GM12878 (cell line): ENCODE data around the gene PRSS50. TPM values are rescaled to one million over a fixed set of nuclear protein-coding genes. Genes with fewer than 3 reads are reported as not detected.
A peak's percentile ranks its signal among the peaks of the same experiment; 100 is the strongest.
"Not testable (repeated sequence)": the region's sequence is repeated elsewhere in the genome, so short reads cannot be mapped to it uniquely, and the experiment has no call there.

Source experiments
- ATAC-seq: fragments of 200-7000 bp; cut with Tn5 transposase; 3 replicates; pipeline ENCODE4 v1.9.1; 2020; ENCODE audit warnings: mild to moderate bottlenecking, moderate library complexity
- BruUV-seq: library from RNA; stranded (reverse); fragments of 400-500 nt; replicated peaks from 2 replicates; lab custom pipeline; 2021; lab: Mats Ljungman, UMichigan
- CTCF ChIA-PET: fragments of 300-600 bp; sonication (Branson Sonifier 250); formaldehyde crosslinking; extraction: SDS; loops from one replicate; lab custom pipeline; 2021; ENCODE audit warnings: inconsistent platforms; lab: Yijun Ruan, JAX
- POLR2A ChIA-PET: fragments of 350-600 bp; formaldehyde crosslinking; extraction: SDS; loops from one replicate; lab custom pipeline; 2021; ENCODE audit warnings: inconsistent platforms; lab: Charles Lee
- RAD21 ChIA-PET: fragments of 300-600 bp; sonication (Branson Sonifier 250); formaldehyde crosslinking; loops from one replicate; lab custom pipeline; 2023; ENCODE audit warnings: antibody characterized with exemption; ENCODE audit not compliant: unreplicated experiment; lab: Charles Lee
- SMC1A ChIA-PET: fragments of 300-600 bp; sonication (Branson Sonifier 250); formaldehyde crosslinking; loops from one replicate; lab custom pipeline; 2023; ENCODE audit not compliant: unreplicated experiment, uncharacterized antibody; lab: Charles Lee
- DNase-seq: peaks from one replicate; pipeline ENCODE4 v3.0.0-alpha.2; 2011; ENCODE audit warnings: low read depth, low spot score
- FAIRE-seq: peaks from 3 replicates; lab custom pipeline; 2011; peaks lifted over from hg19 to GRCh38; lab: Jason Lieb, UNC
- H2AFZ ChIP-seq: 2 replicates; pipeline ENCODE4 v1.6.0; 2011; ENCODE audit warnings: low read depth, low read length, control low read depth; ENCODE audit not compliant: control insufficient read depth
- H3K27ac ChIP-seq: 2 replicates; pipeline ENCODE4 v1.5.1; 2011; ENCODE audit warnings: control low read depth; ENCODE audit not compliant: control insufficient read depth, insufficient read depth
- H3K27me3 ChIP-seq, 2 experiments: replicated peaks in 1 of 2; 2 replicates each; pipeline versions ENCODE4 v1.6.0 to v1.6.1; 2011; ENCODE audit warnings: low read length in 1 of 2; ENCODE audit not compliant: control insufficient read depth in 2 of 2, insufficient read depth in 2 of 2
- H3K36me3 ChIP-seq, 2 experiments: 2 replicates each; pipeline ENCODE4 v1.5.1; 2011; ENCODE audit warnings: low read length in 1 of 2; ENCODE audit not compliant: control insufficient read depth in 2 of 2, insufficient read depth in 2 of 2
- H3K4me1 ChIP-seq: 2 replicates; pipeline ENCODE4 v1.6.1; 2011; ENCODE audit warnings: mild to moderate bottlenecking, low read length, moderate library complexity, mixed read lengths; ENCODE audit not compliant: control insufficient read depth, insufficient read depth
- H3K4me2 ChIP-seq: 2 replicates; pipeline ENCODE4 v1.6.0; 2011; ENCODE audit warnings: control low read depth; ENCODE audit not compliant: control insufficient read depth, insufficient read depth
- H3K4me3 ChIP-seq: fragments of 200-600 bp; sonication (generic); 2 replicates; pipeline ENCODE4 v1.5.1; 2016
- H3K79me2 ChIP-seq: 2 replicates; pipeline ENCODE4 v1.6.0; 2011; ENCODE audit warnings: low read length; ENCODE audit not compliant: control insufficient read depth, insufficient read depth
- H3K9ac ChIP-seq: 2 replicates; pipeline ENCODE4 v1.8.0; 2011; ENCODE audit warnings: low read length, control low read depth, mixed read lengths; ENCODE audit not compliant: control insufficient read depth, insufficient read depth
- H3K9me3 ChIP-seq: replicated peaks from 3 replicates; pipeline ENCODE4 v1.5.1; 2011; ENCODE audit warnings: mild to moderate bottlenecking, low read length; ENCODE audit not compliant: control insufficient read depth, insufficient read depth
- H4K20me1 ChIP-seq: 2 replicates; pipeline ENCODE4 v1.6.0; 2011; ENCODE audit not compliant: control insufficient read depth, insufficient read depth
- BHLHE40 ChIP-seq, 2 experiments: fragments of 450-650 bp in 1 of 2; IDR thresholded peaks; 2 replicates each; pipeline ENCODE4 v1.6.1; 2011 to 2017; ENCODE audit warnings: low read depth in 2 of 2, borderline replicate concordance in 1 of 2, improper control_type of control experiment in 1 of 2, low read length in 1 of 2, mild to moderate bottlenecking in 1 of 2
- EP300 ChIP-seq, 2 experiments: fragments of 150-350 bp in 1 of 2; IDR thresholded peaks; 2 replicates each; pipeline ENCODE4 v1.6.1; 2011 to 2012; ENCODE audit warnings: low read depth in 2 of 2, low read length in 2 of 2, borderline replicate concordance in 1 of 2, improper control_type of control experiment in 1 of 2, inconsistent platforms in 1 of 2; ENCODE audit not compliant: control insufficient read depth in 1 of 2
- FOXM1 ChIP-seq: IDR thresholded peaks from 2 replicates; pipeline ENCODE4 v1.6.1; 2012; ENCODE audit warnings: low read depth, mild to moderate bottlenecking, inconsistent platforms, low read length, moderate library complexity
- IKZF1 ChIP-seq: fragments of 450-650 bp; conservative IDR thresholded peaks from 2 replicates; pipeline ENCODE4 v1.6.1; 2017; ENCODE audit warnings: antibody characterized with exemption, mild to moderate bottlenecking
- IKZF2 ChIP-seq, 2 experiments: fragments of 450-650 bp; IDR thresholded peaks; 2 replicates each; pipeline ENCODE4 v1.6.1; 2017; ENCODE audit warnings: mild to moderate bottlenecking in 2 of 2, moderate library complexity in 2 of 2
- KAT2A ChIP-seq: conservative IDR thresholded peaks from 2 replicates; pipeline ENCODE4 v1.6.1; 2011; ENCODE audit warnings: low read depth, low read length; ENCODE audit not compliant: control insufficient read depth
- KDM1A ChIP-seq: fragments of 200-600 bp; sonication (generic); IDR thresholded peaks from 2 replicates; pipeline ENCODE4 v1.6.1; 2016; ENCODE audit warnings: borderline replicate concordance
- MEF2A ChIP-seq: IDR thresholded peaks from 2 replicates; pipeline ENCODE4 v1.6.1; 2011; ENCODE audit warnings: low read depth, mild to moderate bottlenecking, low read length, moderate library complexity; ENCODE audit not compliant: insufficient read depth
- MTA2 ChIP-seq: fragments of 450-650 bp; IDR thresholded peaks from 2 replicates; pipeline ENCODE4 v1.6.1; 2016; ENCODE audit warnings: low read depth, mild to moderate bottlenecking, moderate library complexity
- TCF12 ChIP-seq: IDR thresholded peaks from 2 replicates; pipeline ENCODE4 v1.6.1; 2011; ENCODE audit warnings: low read depth, mild to moderate bottlenecking, low read length
- TCF3 ChIP-seq: IDR thresholded peaks from 2 replicates; pipeline ENCODE4 v1.6.1; 2012; ENCODE audit warnings: low read depth, mild to moderate bottlenecking, low read length, borderline replicate concordance; ENCODE audit not compliant: insufficient read depth
- YBX1 ChIP-seq: fragments of 450-650 bp; IDR thresholded peaks from 2 replicates; pipeline ENCODE4 v1.6.1; 2016; ENCODE audit warnings: antibody characterized with exemption
- WGBS: methylation state at CpG from one replicate; pipeline ENCODE4 v1.1.6; 2016; ENCODE audit warnings: low lambda C conversion rate; ENCODE audit not compliant: insufficient replicate concordance, insufficient coverage; ENCODE audit errors: missing lambda C conversion rate; 5-methylcytosine and 5-hydroxymethylcytosine counted together
- in situ Hi-C: fragments of 300-500 bp; cut with MboI; formaldehyde crosslinking; loops from 9 replicates; pipeline ENCODE4 v1.14.3; 2018; ENCODE audit warnings: mixed read lengths
- intact Hi-C: fragments of 100-400 bp; cut with micrococcal nuclease; formaldehyde crosslinking; loops from one replicate; pipeline ENCODE4 v1.14.2; 2022; ENCODE audit not compliant: unreplicated experiment
- polyA plus RNA-seq, 11 experiments: library from polyadenylated mRNA; depleted of rRNA in 4 of 11; unstranded in 6 of 11; stranded (reverse) in 5 of 11; fragments of >200 nt; fragmentation: Nextera tagmentation in 4 of 11; fragmentation: Illumina TruSeq in 1 of 11; extraction: Ambion mirVana in 4 of 11; extraction: Trizol in 1 of 11; gene quantifications; 1 replicate in 1 of 11; 2 replicates in 10 of 11; pipeline versions ENCODE4 v1.2.1 to v1.2.3, GENCODE V29; 2011 to 2016; ENCODE audit warnings: inconsistent platforms in 2 of 11, missing spikeins in 2 of 11, low read depth in 1 of 11
- total RNA-seq, 4 experiments: library from RNA; depleted of rRNA in 3 of 4; stranded (reverse); fragments of >200 nt in 3 of 4; fragmentation: Illumina TruSeq in 1 of 4; extraction: Trizol in 1 of 4; gene quantifications; 2 replicates each; pipeline versions ENCODE4 v1.2.1 to v1.2.3, GENCODE V29; 2013 to 2021

Gene PRSS50
- total and polyA plus RNA-seq, 10 of the 15 experiments (the other 5 are each of a cell fraction or from before 2014, with no cell fraction given), result 0.05 TPM; not detected in 9

- TF ChIP-seq KDM1A (no peak), KAT2A (no peak), MEF2A (no peak), FOXM1 (no peak), IKZF2 (IDR thresholded peaks at IDR 0.05) (no peak), YBX1 (no peak), EP300 (IDR thresholded peaks at IDR 0.05; ENCODE audit: borderline replicate concordance in 1 of 2, control insufficient read depth in 1 of 2, low read depth in 2 of 2, low read length in 2 of 2) (no peak), TCF3 (no peak)
Measured at GRCh38 chr3:46755646-46756045, 38.0 kb upstream of the PRSS50 start (continued).

GRCh38 chr3:46753127-46753526, 35.5 kb upstream of the PRSS50 start:
- in situ Hi-C loops, DNase-seq, H3K4me3 ChIP-seq, H3K9me3 ChIP-seq, POLR2A ChIA-PET, RAD21 ChIA-PET, H3K4me1 ChIP-seq, H3K27ac ChIP-seq, H3K79me2 ChIP-seq, H3K36me3 ChIP-seq, H4K20me1 ChIP-seq, H3K27me3 ChIP-seq, intact Hi-C loops, BruUV-seq, H3K4me2 ChIP-seq, SMC1A ChIA-PET, H2AFZ ChIP-seq, H3K9ac ChIP-seq: not testable (repeated sequence)
- ATAC-seq (peak; percentile 65), FAIRE-seq (peak; percentile 49)
- CTCF ChIA-PET, result interaction anchor here (0.7 kb wide), 1 partner anchor 113 kb away, joined by 3 read pairs; no protein-coding TSS in a partner anchor
- TF ChIP-seq MTA2, result peak; percentile 33; the same call in 1 of the 2 replicates
- peak in 1 of 2 experiments; percentile 40; a peak in 1 of 4 replicates for TF ChIP-seq BHLHE40 (IDR thresholded peaks at IDR 0.05; ENCODE audit: borderline replicate concordance in 1 of 2, low read depth in 2 of 2, low read length in 1 of 2)
- TF ChIP-seq TCF3, result 0 out of 2 replicates have a peak, but pooled peaks have one; percentile 29
- 0 out of 4 replicates have a peak, but pooled peaks of 1 of the 2 experiments have one; percentile 26 for TF ChIP-seq IKZF2 (IDR thresholded peaks at IDR 0.05)
- 0 out of 2 replicates have a peak, but pooled peaks have one; percentile 43 for TF ChIP-seq TCF12
- TF ChIP-seq IKZF1, result 0 out of 2 replicates have a peak, but pooled peaks have one; percentile 23
- WGBS, result 21% methylated on average over 6 of the region's 6 CpGs
